NCI-H2227 treated with DMSO at 0.1 percent for 48 hours (cell line): ENCODE results near the gene LILRA5.
A peak's percentile ranks its signal among the peaks of the same experiment; 100 is the strongest.
"Not testable (repeated sequence)": the region's sequence is repeated elsewhere in the genome, so short reads cannot be mapped to it uniquely, and the experiment has no call there.

Experiments
- DNase-seq: peaks from one replicate; lab custom pipeline; 2025; lab: John Stamatoyannopoulos, UW

LILRA5 gene

GRCh38 chr19:54333586-54334298 is 20.8 kb upstream of the LILRA5 start:
- DNase-seq: no peak

- DNase-seq: no peak
These were observed 19.2 kb upstream of the LILRA5 start for GRCh38 chr19:54332149-54332548.

- no peak for DNase-seq
These were observed 18.7 kb upstream of the LILRA5 start for GRCh38 chr19:54331626-54332025.

- DNase-seq: no peak
These were observed 16.7 kb upstream of the LILRA5 start for GRCh38 chr19:54329476-54330165.

- DNase-seq: not testable (repeated sequence)
These were observed 15.8 kb upstream of the LILRA5 start for GRCh38 chr19:54328781-54329180.

GRCh38 chr19:54325631-54326030 is 12.7 kb upstream of the LILRA5 start:
- no peak for DNase-seq

- DNase-seq: peak; percentile 72
These were observed 12.2 kb upstream of the LILRA5 start for GRCh38 chr19:54325194-54325621.

- no peak for DNase-seq
These were observed 11.1 kb upstream of the LILRA5 start for GRCh38 chr19:54324071-54324470.

- DNase-seq: not testable (repeated sequence)
These were observed 10.0 kb upstream of the LILRA5 start for GRCh38 chr19:54322934-54323333.

GRCh38 chr19:54322295-54322694 is 9.3 kb upstream of the LILRA5 start:
- not testable (repeated sequence) for DNase-seq

- DNase-seq: no peak
These were observed 7.1 kb upstream of the LILRA5 start for GRCh38 chr19:54319892-54320670.

GRCh38 chr19:54319049-54319448 is 6.1 kb upstream of the LILRA5 start:
- DNase-seq: no peak

GRCh38 chr19:54317965-54318240 is 4.9 kb upstream of the LILRA5 start:
- no peak for DNase-seq

- DNase-seq: peak; percentile 6
These were observed 4.4 kb upstream of the LILRA5 start for GRCh38 chr19:54317108-54317964.

GRCh38 chr19:54316746-54317107 is 3.8 kb upstream of the LILRA5 start:
- DNase-seq: peak; percentile 20

GRCh38 chr19:54315956-54316355 is 3.0 kb upstream of the LILRA5 start:
- no peak for DNase-seq

GRCh38 chr19:54312011-54312410 is 955 bp downstream of the LILRA5 start:
- no peak for DNase-seq

GRCh38 chr19:54311486-54311885 is 1.5 kb downstream of the LILRA5 start:
- DNase-seq: no peak

GRCh38 chr19:54310543-54310942 is 2.4 kb downstream of the LILRA5 start:
- no peak for DNase-seq

GRCh38 chr19:54309811-54310210 is 3.2 kb downstream of the LILRA5 start:
- no peak for DNase-seq

GRCh38 chr19:54307389-54308020 is 5.5 kb downstream of the LILRA5 start:
- DNase-seq: no peak

- no peak for DNase-seq
These were observed 7.8 kb downstream of the LILRA5 start for GRCh38 chr19:54305141-54305540.
